ENCODE measurements around the gene PRODH2. TPM values are rescaled to one million over a fixed set of nuclear protein-coding genes. Genes with fewer than 3 reads are reported as not detected.

Gene PRODH2
- total RNA-seq, 1 experiment from 2014 or later, result not detected

DNA sequence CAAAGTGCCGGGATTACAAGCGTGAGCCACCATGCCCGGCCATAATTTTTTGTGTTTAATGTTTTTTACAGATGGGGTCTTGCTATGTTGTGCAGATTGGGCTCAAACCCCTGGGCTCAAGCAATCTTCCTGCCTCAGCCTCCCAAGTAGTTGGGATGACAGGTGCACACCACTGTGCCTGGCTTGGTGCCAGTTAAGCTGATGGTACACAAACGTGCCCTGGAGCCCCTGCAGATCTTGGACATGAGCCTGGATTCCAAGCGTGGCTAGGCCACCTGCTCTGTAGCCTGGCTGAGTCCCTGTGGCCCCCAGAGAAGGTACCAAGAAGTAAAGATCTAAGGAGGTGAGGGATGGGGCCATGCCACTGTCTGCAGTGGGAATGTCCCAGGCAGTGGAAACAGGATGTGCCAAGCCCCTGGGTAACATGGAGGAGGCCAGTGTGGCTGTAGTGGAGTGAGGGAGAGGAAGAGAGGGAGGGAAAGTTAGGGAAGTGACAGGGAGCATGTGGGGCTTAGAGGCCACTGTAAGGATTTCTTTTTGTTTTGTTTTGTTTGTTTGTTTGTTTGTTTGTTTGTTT, 7.0 kb downstream of the PRODH2 start:
- no peak overlapping the region for H3K27ac ChIP-seq (ENCODE audit: low read depth, low read length, poor library complexity, severe bottlenecking)
- intact Hi-C loops (cut with micrococcal nuclease; ENCODE audit: unreplicated experiment), result no loop called here
- DNase-seq (ENCODE audit: low spot score), result no peak
- no TSS peak for BruUV-seq (replicated peaks)
- no peak overlapping the region for H3K4me3 ChIP-seq (ENCODE audit: low read depth, low read length, poor library complexity, severe bottlenecking)
- no peak for TF ChIP-seq EZH2 (IDR thresholded peaks at IDR 0.05; ENCODE audit: borderline replicate concordance, low read depth, low read length, poor library complexity, severe bottlenecking)
- TF ChIP-seq, protein P1, sequence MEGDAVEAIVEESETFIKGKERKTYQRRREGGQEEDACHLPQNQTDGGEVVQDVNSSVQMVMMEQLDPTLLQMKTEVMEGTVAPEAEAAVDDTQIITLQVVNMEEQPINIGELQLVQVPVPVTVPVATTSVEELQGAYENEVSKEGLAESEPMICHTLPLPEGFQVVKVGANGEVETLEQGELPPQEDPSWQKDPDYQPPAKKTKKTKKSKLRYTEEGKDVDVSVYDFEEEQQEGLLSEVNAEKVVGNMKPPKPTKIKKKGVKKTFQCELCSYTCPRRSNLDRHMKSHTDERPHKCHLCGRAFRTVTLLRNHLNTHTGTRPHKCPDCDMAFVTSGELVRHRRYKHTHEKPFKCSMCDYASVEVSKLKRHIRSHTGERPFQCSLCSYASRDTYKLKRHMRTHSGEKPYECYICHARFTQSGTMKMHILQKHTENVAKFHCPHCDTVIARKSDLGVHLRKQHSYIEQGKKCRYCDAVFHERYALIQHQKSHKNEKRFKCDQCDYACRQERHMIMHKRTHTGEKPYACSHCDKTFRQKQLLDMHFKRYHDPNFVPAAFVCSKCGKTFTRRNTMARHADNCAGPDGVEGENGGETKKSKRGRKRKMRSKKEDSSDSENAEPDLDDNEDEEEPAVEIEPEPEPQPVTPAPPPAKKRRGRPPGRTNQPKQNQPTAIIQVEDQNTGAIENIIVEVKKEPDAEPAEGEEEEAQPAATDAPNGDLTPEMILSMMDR (conservative IDR thresholded peaks at IDR 0.05; ENCODE audit: low read depth, low read length), result no peak
- H3K36me3 ChIP-seq (ENCODE audit: insufficient read depth, low read length, poor library complexity, severe bottlenecking), result no peaks in the 10 kb centered on the region
- ChIA-PET CTCF (no interaction called here), POLR2A (ENCODE audit: low non-redundant PET) (no interaction called here)
- H3K4me1 ChIP-seq (ENCODE audit: insufficient read depth, low read length, poor library complexity, severe bottlenecking), result no peaks in the 10 kb centered on the region
- H3K9me3 ChIP-seq (ENCODE audit: low read depth, low read length, poor library complexity, severe bottlenecking), result no peaks in the 10 kb centered on the region
- H3K27me3 ChIP-seq (replicated peaks; ENCODE audit: insufficient read depth, low read depth, low read length, poor library complexity), result no peaks in the 10 kb centered on the region

DNA sequence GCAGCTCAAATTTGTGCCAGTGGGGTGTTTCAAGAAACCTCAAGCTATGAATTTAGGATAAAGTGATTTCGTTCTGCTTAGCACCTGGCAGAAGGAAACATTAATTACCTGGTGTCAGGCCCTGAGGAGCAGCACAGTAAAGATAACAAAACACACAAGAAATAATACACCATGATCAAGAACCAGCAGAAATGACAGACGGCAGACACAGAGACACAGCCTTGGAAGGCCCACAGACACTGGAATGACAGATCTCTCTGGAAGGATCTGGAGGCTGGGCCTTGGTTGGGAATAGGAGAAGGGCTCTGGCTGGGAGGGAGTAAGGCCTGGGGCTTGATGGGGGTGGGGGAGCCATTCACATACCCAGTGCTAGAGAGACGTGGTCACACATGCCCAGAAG, 10.8 kb downstream of the PRODH2 start:
- CTCF ChIA-PET, result no interaction called here
- POLR2A ChIA-PET (ENCODE audit: low non-redundant PET), result no interaction called here

DNA sequence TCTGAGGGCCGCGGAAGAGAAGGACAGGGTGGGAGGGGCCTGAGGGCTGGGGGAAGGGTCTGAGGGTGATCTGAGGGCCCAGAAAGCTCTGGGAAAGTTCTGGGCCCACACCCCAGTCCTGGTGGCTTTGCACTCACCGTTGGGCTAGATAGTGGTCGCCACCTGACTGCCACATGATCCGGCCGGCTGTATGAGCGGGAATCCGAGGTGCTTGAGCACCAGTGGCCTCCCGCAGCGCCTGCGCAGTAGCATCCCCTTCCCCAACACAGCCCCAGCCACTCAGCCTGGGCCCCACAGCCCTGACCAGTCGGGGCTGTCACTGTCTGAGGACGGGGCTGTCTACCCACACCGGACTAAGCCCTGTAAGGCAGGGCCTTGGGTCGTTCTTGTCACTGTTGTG, 15.0 kb downstream of the PRODH2 start:
- no peaks in the 10 kb centered on the region for H3K9me3 ChIP-seq (ENCODE audit: low read depth, low read length, poor library complexity, severe bottlenecking)
- ChIA-PET CTCF (no interaction called here), POLR2A (ENCODE audit: low non-redundant PET) (no interaction called here)
- H3K4me3 ChIP-seq (ENCODE audit: low read depth, low read length, poor library complexity, severe bottlenecking), result no peak overlapping the region
- H3K36me3 ChIP-seq (ENCODE audit: insufficient read depth, low read length, poor library complexity, severe bottlenecking), result no peaks in the 10 kb centered on the region
- no TSS peak for BruUV-seq (replicated peaks)
- H3K27me3 ChIP-seq (replicated peaks; ENCODE audit: insufficient read depth, low read depth, low read length, poor library complexity), result peaks cover 16% of the 10 kb centered on the region
- intact Hi-C loops (cut with micrococcal nuclease; ENCODE audit: unreplicated experiment), result no loop called here
- H3K4me1 ChIP-seq (ENCODE audit: insufficient read depth, low read length, poor library complexity, severe bottlenecking), result no peaks in the 10 kb centered on the region
- TF ChIP-seq, protein P1 (conservative IDR thresholded peaks at IDR 0.05; ENCODE audit: low read depth, low read length), result no peak
- TF ChIP-seq EZH2 (IDR thresholded peaks at IDR 0.05; ENCODE audit: borderline replicate concordance, low read depth, low read length, poor library complexity, severe bottlenecking), result no peak
- no peak overlapping the region for H3K27ac ChIP-seq (ENCODE audit: low read depth, low read length, poor library complexity, severe bottlenecking)
- DNase-seq (ENCODE audit: low spot score), result no peak

More for the DNA sequence above, 10.8 kb downstream of the PRODH2 start:
- BruUV-seq (replicated peaks), result no TSS peak
- Histone ChIP-seq H3K4me3 (ENCODE audit: low read depth, low read length, poor library complexity, severe bottlenecking) (no peak overlapping the region), H3K36me3 (ENCODE audit: insufficient read depth, low read length, poor library complexity, severe bottlenecking) (no peaks in the 10 kb centered on the region), H3K27ac (ENCODE audit: low read depth, low read length, poor library complexity, severe bottlenecking) (no peak overlapping the region), H3K27me3 (replicated peaks; ENCODE audit: insufficient read depth, low read depth, low read length, poor library complexity) (peaks cover 12% of the 10 kb centered on the region), H3K9me3 (ENCODE audit: low read depth, low read length, poor library complexity, severe bottlenecking) (no peaks in the 10 kb centered on the region), H3K4me1 (ENCODE audit: insufficient read depth, low read length, poor library complexity, severe bottlenecking) (no peaks in the 10 kb centered on the region)
- no peak for DNase-seq (ENCODE audit: low spot score)
- TF ChIP-seq, protein P1 (conservative IDR thresholded peaks at IDR 0.05; ENCODE audit: low read depth, low read length), result no peak
- TF ChIP-seq EZH2 (IDR thresholded peaks at IDR 0.05; ENCODE audit: borderline replicate concordance, low read depth, low read length, poor library complexity, severe bottlenecking), result no peak
- intact Hi-C loops (cut with micrococcal nuclease; ENCODE audit: unreplicated experiment), result no loop called here
